Measurements from ENCODE around the gene SMAP1.

- no peak for TF ChIP-seq EZH2 (IDR thresholded peaks at IDR 0.05; ENCODE audit: low read depth, unreplicated experiment)
- TF ChIP-seq CTCF (conservative IDR thresholded peaks at IDR 0.05; ENCODE audit: low read depth in 2 of 2) = no peak
- TF ChIP-seq REST (IDR thresholded peaks at IDR 0.05; ENCODE audit: unreplicated experiment) = no peak
Measured at GRCh38 chr6:70834520-70834919, 166.8 kb downstream of the SMAP1 start.
